Measurements from ENCODE around the gene NECAB3. TPM values are rescaled to one million over a fixed set of nuclear protein-coding genes. Genes with fewer than 3 reads are reported as not detected.
A peak's percentile ranks its signal among the peaks of the same experiment; 100 is the strongest.

Gene NECAB3
- total and polyA plus RNA-seq, 2 of the 13 experiments (the other 11 are each of a cell fraction or from before 2014, with no cell fraction given), result 61.5 to 65.5 TPM

DNA sequence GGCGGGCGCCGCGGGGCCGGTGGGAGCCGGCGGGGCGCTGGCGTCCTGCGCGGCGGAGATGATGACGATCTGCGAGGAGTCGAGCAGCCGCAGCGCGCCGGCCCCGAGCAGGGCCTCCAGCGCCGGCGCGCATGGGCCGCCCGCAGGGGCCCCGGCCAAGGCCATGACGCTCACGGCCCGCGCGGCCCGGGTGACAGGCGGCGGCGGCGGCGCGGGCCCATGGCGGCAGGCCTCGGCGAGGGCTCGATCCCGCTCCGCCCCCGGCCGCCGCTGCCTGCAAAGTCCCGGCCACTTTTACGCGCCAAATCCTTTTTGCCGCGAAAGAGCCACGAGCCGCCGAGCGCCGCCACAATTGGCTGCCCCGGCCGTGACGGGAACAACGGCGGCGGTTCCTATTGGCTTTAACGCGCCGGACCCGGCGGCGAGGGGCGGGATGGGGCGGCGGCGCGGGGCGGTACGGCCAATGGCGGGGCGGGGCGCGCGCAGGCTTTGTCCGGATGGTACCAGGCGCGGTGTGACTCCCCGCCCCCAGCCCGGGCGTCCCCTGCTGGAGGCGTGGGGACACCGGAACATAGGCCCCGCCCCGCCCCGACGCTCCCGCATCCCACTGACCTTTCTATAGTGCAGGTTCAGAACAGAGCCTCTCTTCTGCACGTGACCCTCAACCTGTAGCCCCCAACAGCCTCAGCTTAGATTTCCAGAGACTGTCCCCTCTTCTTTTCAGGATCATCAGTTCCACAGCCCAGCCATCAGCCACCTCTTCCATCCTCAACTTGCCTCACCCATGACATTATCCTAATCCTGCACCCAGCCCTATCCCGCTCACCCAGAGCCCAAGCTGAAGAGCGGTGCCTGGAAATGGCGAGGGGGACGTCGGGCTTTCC, 12.1 kb upstream of the NECAB3 start, which contains the start of gene E2F1 (continued):
- TF ChIP-seq, protein P1, sequence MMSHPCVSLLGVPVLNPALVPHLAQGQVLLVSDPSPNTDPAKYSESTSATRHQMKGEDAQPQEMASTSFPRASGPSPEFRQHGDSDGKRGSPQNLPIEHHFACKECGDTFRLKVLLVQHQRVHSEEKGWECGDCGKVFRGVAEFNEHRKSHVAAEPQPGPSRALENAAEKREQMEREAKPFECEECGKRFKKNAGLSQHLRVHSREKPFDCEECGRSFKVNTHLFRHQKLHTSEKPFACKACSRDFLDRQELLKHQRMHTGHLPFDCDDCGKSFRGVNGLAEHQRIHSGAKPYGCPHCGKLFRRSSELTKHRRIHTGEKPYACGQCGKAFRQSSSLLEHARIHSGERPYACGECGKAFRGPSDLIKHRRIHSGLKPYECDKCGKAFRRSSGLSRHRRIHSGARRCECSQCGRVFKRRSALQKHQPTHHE (CRISPR knock-in tag; IDR thresholded peaks at IDR 0.05; ENCODE audit: borderline replicate concordance), result peak; percentile 82
- TF ChIP-seq ZNF468 (CRISPR knock-in tag; IDR thresholded peaks at IDR 0.05) (peak; percentile 65; the same call in 1 of the 2 replicates), HMG20B (CRISPR knock-in tag; conservative IDR thresholded peaks at IDR 0.05) (0 out of 2 replicates have a peak, but pooled peaks have one; percentile 29), NFYC (CRISPR knock-in tag; IDR thresholded peaks at IDR 0.05) (peak; percentile 93), NFYB (CRISPR knock-in tag; IDR thresholded peaks at IDR 0.05) (peak; percentile 91), KLF9 (CRISPR knock-in tag; IDR thresholded peaks at IDR 0.05; ENCODE audit: low read depth) (peak; percentile 89; the same call in 1 of the 2 replicates), ZNF34 (CRISPR knock-in tag; IDR thresholded peaks at IDR 0.05; ENCODE audit: borderline replicate concordance) (no peak; the same call in 1 of the 2 replicates), FOXM1 (CRISPR knock-in tag; IDR thresholded peaks at IDR 0.05) (peak; percentile 86; the same call in 1 of the 2 replicates), HNRNPL (IDR thresholded peaks at IDR 0.05; ENCODE audit: low read depth, low read length) (no peak), PAF1 (CRISPR knock-in tag; IDR thresholded peaks at IDR 0.05) (no peak), NFRKB (IDR thresholded peaks at IDR 0.05) (no peak), ZSCAN25 (CRISPR knock-in tag; IDR thresholded peaks at IDR 0.05) (no peak), LCORL (IDR thresholded peaks at IDR 0.05) (no peak), LCORL (CRISPR knock-in tag; IDR thresholded peaks at IDR 0.05) (no peak), ZFP82 (CRISPR knock-in tag; IDR thresholded peaks at IDR 0.05; ENCODE audit: borderline replicate concordance) (peak; percentile 94; the same call in 1 of the 2 replicates), ZNF501 (CRISPR knock-in tag; IDR thresholded peaks at IDR 0.05) (no peak), NR2C2 (CRISPR knock-in tag; IDR thresholded peaks at IDR 0.05; ENCODE audit: borderline replicate concordance) (no peak; the same call in 1 of the 2 replicates)
- TF ChIP-seq, protein P2, sequence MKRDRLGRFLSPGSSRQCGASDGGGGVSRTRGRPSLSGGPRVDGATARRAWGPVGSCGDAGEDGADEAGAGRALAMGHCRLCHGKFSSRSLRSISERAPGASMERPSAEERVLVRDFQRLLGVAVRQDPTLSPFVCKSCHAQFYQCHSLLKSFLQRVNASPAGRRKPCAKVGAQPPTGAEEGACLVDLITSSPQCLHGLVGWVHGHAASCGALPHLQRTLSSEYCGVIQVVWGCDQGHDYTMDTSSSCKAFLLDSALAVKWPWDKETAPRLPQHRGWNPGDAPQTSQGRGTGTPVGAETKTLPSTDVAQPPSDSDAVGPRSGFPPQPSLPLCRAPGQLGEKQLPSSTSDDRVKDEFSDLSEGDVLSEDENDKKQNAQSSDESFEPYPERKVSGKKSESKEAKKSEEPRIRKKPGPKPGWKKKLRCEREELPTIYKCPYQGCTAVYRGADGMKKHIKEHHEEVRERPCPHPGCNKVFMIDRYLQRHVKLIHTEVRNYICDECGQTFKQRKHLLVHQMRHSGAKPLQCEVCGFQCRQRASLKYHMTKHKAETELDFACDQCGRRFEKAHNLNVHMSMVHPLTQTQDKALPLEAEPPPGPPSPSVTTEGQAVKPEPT (CRISPR knock-in tag; IDR thresholded peaks at IDR 0.05; ENCODE audit: low read depth), result no peak
- TF ChIP-seq, protein P3, sequence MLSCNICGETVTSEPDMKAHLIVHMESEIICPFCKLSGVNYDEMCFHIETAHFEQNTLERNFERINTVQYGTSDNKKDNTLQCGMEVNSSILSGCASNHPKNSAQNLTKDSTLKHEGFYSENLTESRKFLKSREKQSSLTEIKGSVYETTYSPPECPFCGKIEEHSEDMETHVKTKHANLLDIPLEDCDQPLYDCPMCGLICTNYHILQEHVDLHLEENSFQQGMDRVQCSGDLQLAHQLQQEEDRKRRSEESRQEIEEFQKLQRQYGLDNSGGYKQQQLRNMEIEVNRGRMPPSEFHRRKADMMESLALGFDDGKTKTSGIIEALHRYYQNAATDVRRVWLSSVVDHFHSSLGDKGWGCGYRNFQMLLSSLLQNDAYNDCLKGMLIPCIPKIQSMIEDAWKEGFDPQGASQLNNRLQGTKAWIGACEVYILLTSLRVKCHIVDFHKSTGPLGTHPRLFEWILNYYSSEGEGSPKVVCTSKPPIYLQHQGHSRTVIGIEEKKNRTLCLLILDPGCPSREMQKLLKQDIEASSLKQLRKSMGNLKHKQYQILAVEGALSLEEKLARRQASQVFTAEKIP (CRISPR knock-in tag; IDR thresholded peaks at IDR 0.05; ENCODE audit: borderline replicate concordance), result no peak
- TF ChIP-seq, protein P4, sequence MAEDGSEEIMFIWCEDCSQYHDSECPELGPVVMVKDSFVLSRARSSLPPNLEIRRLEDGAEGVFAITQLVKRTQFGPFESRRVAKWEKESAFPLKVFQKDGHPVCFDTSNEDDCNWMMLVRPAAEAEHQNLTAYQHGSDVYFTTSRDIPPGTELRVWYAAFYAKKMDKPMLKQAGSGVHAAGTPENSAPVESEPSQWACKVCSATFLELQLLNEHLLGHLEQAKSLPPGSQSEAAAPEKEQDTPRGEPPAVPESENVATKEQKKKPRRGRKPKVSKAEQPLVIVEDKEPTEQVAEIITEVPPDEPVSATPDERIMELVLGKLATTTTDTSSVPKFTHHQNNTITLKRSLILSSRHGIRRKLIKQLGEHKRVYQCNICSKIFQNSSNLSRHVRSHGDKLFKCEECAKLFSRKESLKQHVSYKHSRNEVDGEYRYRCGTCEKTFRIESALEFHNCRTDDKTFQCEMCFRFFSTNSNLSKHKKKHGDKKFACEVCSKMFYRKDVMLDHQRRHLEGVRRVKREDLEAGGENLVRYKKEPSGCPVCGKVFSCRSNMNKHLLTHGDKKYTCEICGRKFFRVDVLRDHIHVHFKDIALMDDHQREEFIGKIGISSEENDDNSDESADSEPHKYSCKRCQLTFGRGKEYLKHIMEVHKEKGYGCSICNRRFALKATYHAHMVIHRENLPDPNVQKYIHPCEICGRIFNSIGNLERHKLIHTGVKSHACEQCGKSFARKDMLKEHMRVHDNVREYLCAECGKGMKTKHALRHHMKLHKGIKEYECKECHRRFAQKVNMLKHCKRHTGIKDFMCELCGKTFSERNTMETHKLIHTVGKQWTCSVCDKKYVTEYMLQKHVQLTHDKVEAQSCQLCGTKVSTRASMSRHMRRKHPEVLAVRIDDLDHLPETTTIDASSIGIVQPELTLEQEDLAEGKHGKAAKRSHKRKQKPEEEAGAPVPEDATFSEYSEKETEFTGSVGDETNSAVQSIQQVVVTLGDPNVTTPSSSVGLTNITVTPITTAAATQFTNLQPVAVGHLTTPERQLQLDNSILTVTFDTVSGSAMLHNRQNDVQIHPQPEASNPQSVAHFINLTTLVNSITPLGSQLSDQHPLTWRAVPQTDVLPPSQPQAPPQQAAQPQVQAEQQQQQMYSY (CRISPR knock-in tag; IDR thresholded peaks at IDR 0.05), result peak; percentile 45; the same call in 1 of the 2 replicates
